Measurements from ENCODE around the gene PCLAF.

Gene PCLAF

GRCh38 chr15:64369078-64369607 lies 12.1 kb downstream of the PCLAF start:
- Histone ChIP-seq H3K4me3 (ENCODE audit: low read length, poor library complexity, severe bottlenecking) (no peak overlapping the region), H3K4me2 (ENCODE audit: low read depth, low read length, poor library complexity, severe bottlenecking) (peak overlapping the region; percentile 5), H3K9me2 (replicated peaks; ENCODE audit: low read depth, low read length) (no peaks in the 10 kb centered on the region), H2AFZ (ENCODE audit: low read length) (no peak overlapping the region), H3K36me3 (ENCODE audit: insufficient read depth, low read length) (peaks cover 22% of the 10 kb centered on the region), H4K20me1 (ENCODE audit: insufficient read depth, low read length, poor library complexity, severe bottlenecking) (peaks cover 13% of the 10 kb centered on the region), H3K4me1 (ENCODE audit: insufficient read depth, low read length, poor library complexity, severe bottlenecking) (peaks cover 23% of the 10 kb centered on the region), H3K79me2 (ENCODE audit: insufficient read depth, low read length) (peaks cover 67% of the 10 kb centered on the region), H3K9me3 (ENCODE audit: insufficient read depth, low read depth, low read length) (no peaks in the 10 kb centered on the region), H3K9ac (ENCODE audit: low read depth, low read length, poor library complexity, severe bottlenecking) (no peak overlapping the region), H3F3A (ENCODE audit: low read depth) (peaks cover 10% of the 10 kb centered on the region), H3K27me3 (ENCODE audit: insufficient read depth, low read length, poor library complexity, severe bottlenecking) (no peaks in the 10 kb centered on the region)
- TF ChIP-seq EZH2phosphoT487 (IDR thresholded peaks at IDR 0.05; ENCODE audit: borderline replicate concordance) (no peak), CTCF (conservative IDR thresholded peaks at IDR 0.05; ENCODE audit: low read length) (no peak)

GRCh38 chr15:64361259-64361658 lies 20.0 kb downstream of the PCLAF start:
- H3K27me3 ChIP-seq (ENCODE audit: insufficient read depth, low read length, poor library complexity, severe bottlenecking), result no peaks in the 10 kb centered on the region
- H4K20me1 ChIP-seq (ENCODE audit: insufficient read depth, low read length, poor library complexity, severe bottlenecking), result peaks cover 4% of the 10 kb centered on the region
- TF ChIP-seq CTCF (conservative IDR thresholded peaks at IDR 0.05; ENCODE audit: low read length) (no peak), EZH2phosphoT487 (IDR thresholded peaks at IDR 0.05; ENCODE audit: borderline replicate concordance) (no peak)
- peaks cover 4% of the 10 kb centered on the region; the same call in 1 of the 2 replicates for H3F3A ChIP-seq (ENCODE audit: low read depth)
- H3K9ac ChIP-seq (ENCODE audit: low read depth, low read length, poor library complexity, severe bottlenecking), result no peak overlapping the region
- H3K4me2 ChIP-seq (ENCODE audit: low read depth, low read length, poor library complexity, severe bottlenecking), result no peak overlapping the region
- peaks cover 38% of the 10 kb centered on the region; the same call in 1 of the 2 replicates for H3K36me3 ChIP-seq (ENCODE audit: insufficient read depth, low read length)
- H2AFZ ChIP-seq (ENCODE audit: low read length), result no peak overlapping the region
- no peaks in the 10 kb centered on the region for H3K9me3 ChIP-seq (ENCODE audit: insufficient read depth, low read depth, low read length)
- no peaks in the 10 kb centered on the region for H3K79me2 ChIP-seq (ENCODE audit: insufficient read depth, low read length)
- H3K9me2 ChIP-seq (replicated peaks; ENCODE audit: low read depth, low read length), result no peaks in the 10 kb centered on the region
- H3K4me3 ChIP-seq (ENCODE audit: low read length, poor library complexity, severe bottlenecking), result no peak overlapping the region
- peaks cover 3% of the 10 kb centered on the region for H3K4me1 ChIP-seq (ENCODE audit: insufficient read depth, low read length, poor library complexity, severe bottlenecking)

DNA sequence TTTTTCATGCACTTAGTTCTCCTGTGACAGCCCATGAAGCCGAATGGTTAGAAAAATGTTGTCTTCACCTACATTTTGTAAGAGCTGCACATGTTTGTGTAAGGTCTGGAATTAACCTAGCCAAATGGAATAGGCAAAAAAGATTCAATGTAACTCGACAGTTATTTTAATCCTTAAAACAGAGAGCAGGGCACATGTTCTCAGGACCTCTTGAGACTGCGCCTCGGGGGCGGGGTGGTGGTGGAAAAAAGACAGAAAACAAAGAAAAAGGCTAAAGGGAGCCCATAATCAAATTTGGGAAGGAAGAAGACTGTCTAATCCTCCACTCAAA lies 24.6 kb downstream of the PCLAF start:
- Histone ChIP-seq H2AFZ (ENCODE audit: low read length) (no peak overlapping the region), H3K27me3 (ENCODE audit: insufficient read depth, low read length, poor library complexity, severe bottlenecking) (no peaks in the 10 kb centered on the region), H4K20me1 (ENCODE audit: insufficient read depth, low read length, poor library complexity, severe bottlenecking) (peaks cover 14% of the 10 kb centered on the region), H3F3A (ENCODE audit: low read depth) (peaks cover 4% of the 10 kb centered on the region; the same call in 1 of the 2 replicates), H3K9ac (ENCODE audit: low read depth, low read length, poor library complexity, severe bottlenecking) (no peak overlapping the region), H3K79me2 (ENCODE audit: insufficient read depth, low read length) (peaks cover 40% of the 10 kb centered on the region), H3K4me3 (ENCODE audit: low read length, poor library complexity, severe bottlenecking) (peak overlapping the region; percentile 85), H3K36me3 (ENCODE audit: insufficient read depth, low read length) (peaks cover 8% of the 10 kb centered on the region; the same call in 1 of the 2 replicates), H3K9me3 (ENCODE audit: insufficient read depth, low read depth, low read length) (no peaks in the 10 kb centered on the region), H3K4me2 (ENCODE audit: low read depth, low read length, poor library complexity, severe bottlenecking) (peak overlapping the region; percentile 81), H3K4me1 (ENCODE audit: insufficient read depth, low read length, poor library complexity, severe bottlenecking) (peaks cover 24% of the 10 kb centered on the region), H3K9me2 (replicated peaks; ENCODE audit: low read depth, low read length) (no peaks in the 10 kb centered on the region)
- TF ChIP-seq CTCF (conservative IDR thresholded peaks at IDR 0.05; ENCODE audit: low read length), result no peak
- no peak for TF ChIP-seq EZH2phosphoT487 (IDR thresholded peaks at IDR 0.05; ENCODE audit: borderline replicate concordance)
